ENCODE data around the gene ATP1B1.

DNA sequence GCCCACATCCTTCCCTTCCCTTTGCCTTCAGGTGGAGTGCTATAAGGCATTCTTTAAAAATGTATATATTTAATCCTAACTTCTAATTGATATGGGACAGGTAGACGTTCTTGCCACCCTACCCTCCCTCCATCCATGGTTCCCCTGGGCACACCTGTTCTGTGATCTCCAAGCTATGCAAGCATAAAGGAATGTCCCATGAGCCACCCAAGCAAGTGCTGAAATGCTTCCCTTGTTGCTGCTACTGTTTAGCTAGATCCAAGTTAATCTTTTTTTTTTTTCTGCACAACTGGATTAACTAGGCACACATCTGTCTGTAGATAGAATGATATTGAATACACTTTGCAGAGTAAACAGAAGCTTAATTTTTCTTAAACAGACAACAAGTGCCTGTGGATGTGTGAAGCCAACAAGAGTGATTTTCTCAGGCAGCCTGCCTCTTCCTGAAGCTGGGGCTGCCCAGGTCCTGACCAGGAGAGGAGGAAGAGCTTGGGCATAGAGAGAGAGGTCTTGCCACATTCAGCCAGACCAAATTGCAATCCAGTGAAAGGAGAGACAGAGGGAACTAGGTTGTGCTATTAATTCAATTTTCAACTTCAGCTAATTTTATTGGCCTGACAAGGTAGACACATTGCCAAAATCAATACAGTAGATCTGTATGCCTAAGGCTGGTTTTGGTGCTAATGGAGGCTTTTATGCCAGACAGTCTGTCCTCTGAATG lies 28.2 kb upstream of the ATP1B1 start:
- TF ChIP-seq, protein P1, sequence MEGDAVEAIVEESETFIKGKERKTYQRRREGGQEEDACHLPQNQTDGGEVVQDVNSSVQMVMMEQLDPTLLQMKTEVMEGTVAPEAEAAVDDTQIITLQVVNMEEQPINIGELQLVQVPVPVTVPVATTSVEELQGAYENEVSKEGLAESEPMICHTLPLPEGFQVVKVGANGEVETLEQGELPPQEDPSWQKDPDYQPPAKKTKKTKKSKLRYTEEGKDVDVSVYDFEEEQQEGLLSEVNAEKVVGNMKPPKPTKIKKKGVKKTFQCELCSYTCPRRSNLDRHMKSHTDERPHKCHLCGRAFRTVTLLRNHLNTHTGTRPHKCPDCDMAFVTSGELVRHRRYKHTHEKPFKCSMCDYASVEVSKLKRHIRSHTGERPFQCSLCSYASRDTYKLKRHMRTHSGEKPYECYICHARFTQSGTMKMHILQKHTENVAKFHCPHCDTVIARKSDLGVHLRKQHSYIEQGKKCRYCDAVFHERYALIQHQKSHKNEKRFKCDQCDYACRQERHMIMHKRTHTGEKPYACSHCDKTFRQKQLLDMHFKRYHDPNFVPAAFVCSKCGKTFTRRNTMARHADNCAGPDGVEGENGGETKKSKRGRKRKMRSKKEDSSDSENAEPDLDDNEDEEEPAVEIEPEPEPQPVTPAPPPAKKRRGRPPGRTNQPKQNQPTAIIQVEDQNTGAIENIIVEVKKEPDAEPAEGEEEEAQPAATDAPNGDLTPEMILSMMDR (IDR thresholded peaks at IDR 0.05): no peak
- no peak for TF ChIP-seq POLR2AphosphoS5 (IDR thresholded peaks at IDR 0.05)
- no peak for TF ChIP-seq POLR2A (IDR thresholded peaks at IDR 0.05)
- TF ChIP-seq EP300 (IDR thresholded peaks at IDR 0.05): no peak

Data from gastroesophageal sphincter (tissue), 3 donors.